OCI-LY1 (cell line): ENCODE data around the gene MNT.

Source experiments
- H2AFZ ChIP-seq: fragments of 200-600 bp; sonication (generic), shearing (Covaris generic); 2 replicates; pipeline ENCODE4 v1.6.0; 2014; ENCODE audit warnings: antibody characterized with exemption, mild to moderate bottlenecking, low read length
- H3F3A ChIP-seq: fragments of 200-600 bp; sonication (generic), shearing (Covaris generic); 2 replicates; pipeline ENCODE4 v1.6.0; 2014; ENCODE audit warnings: mild to moderate bottlenecking, antibody characterized with exemption, low read length, moderate library complexity; ENCODE audit not compliant: insufficient read depth
- H3K27ac ChIP-seq: fragments of 200-600 bp; sonication (generic); 2 replicates; pipeline ENCODE4 v1.5.1; 2014; ENCODE audit warnings: low read length, mixed run types, mild to moderate bottlenecking, low read depth; ENCODE audit not compliant: poor library complexity, severe bottlenecking
- H3K27me3 ChIP-seq: fragments of 200-600 bp; sonication (generic); 2 replicates; pipeline ENCODE4 v1.6.0; 2014; ENCODE audit warnings: antibody characterized with exemption, mild to moderate bottlenecking, low read length, moderate library complexity; ENCODE audit not compliant: insufficient read depth
- H3K36me3 ChIP-seq: fragments of 200-600 bp; sonication (generic); 2 replicates; pipeline ENCODE4 v1.6.1; 2014; ENCODE audit warnings: mild to moderate bottlenecking, antibody characterized with exemption, low read length, moderate library complexity, mixed read lengths; ENCODE audit not compliant: insufficient read depth
- H3K4me1 ChIP-seq: fragments of 200-600 bp; sonication (generic); 2 replicates; pipeline ENCODE4 v1.5.1; 2014; ENCODE audit warnings: mild to moderate bottlenecking, low read length, moderate library complexity; ENCODE audit not compliant: insufficient read depth, severe bottlenecking
- H3K4me2 ChIP-seq: fragments of 200-600 bp; sonication (generic), shearing (Covaris generic); 2 replicates; pipeline ENCODE4 v1.6.1; 2014; ENCODE audit warnings: low read length
- H3K4me3 ChIP-seq: fragments of 200-600 bp; sonication (generic); 2 replicates; pipeline ENCODE4 v1.5.1; 2014; ENCODE audit warnings: low read length, low read depth, mild to moderate bottlenecking, mixed read lengths; ENCODE audit not compliant: poor library complexity, severe bottlenecking
- H3K79me2 ChIP-seq: fragments of 200-600 bp; shearing (Covaris generic); 2 replicates; pipeline ENCODE4 v1.6.1; 2016; ENCODE audit warnings: mixed run types, low read length, mixed read lengths; ENCODE audit not compliant: insufficient read depth
- H3K9ac ChIP-seq: fragments of 200-600 bp; sonication (generic), shearing (Covaris generic); 2 replicates; pipeline ENCODE4 v1.6.1; 2014; ENCODE audit warnings: mild to moderate bottlenecking, low read length, mixed read lengths
- H3K9me2 ChIP-seq: fragments of 200-600 bp; sonication (generic), shearing (Covaris generic); 2 replicates; pipeline ENCODE4 v1.6.1; 2014; ENCODE audit warnings: low read depth, mild to moderate bottlenecking, low read length, mixed read lengths
- H3K9me3 ChIP-seq: fragments of 200-600 bp; shearing (Covaris generic); 2 replicates; pipeline ENCODE4 v1.6.1; 2014; ENCODE audit warnings: low read length, mixed read lengths
- H4K20me1 ChIP-seq: fragments of 200-600 bp; sonication (generic), shearing (Covaris generic); 2 replicates; pipeline ENCODE4 v1.6.0; 2016; ENCODE audit warnings: mild to moderate bottlenecking, low read length; ENCODE audit not compliant: insufficient read depth
- EZH2 ChIP-seq: fragments of 200-600 bp; sonication (generic), shearing (Covaris generic); IDR thresholded peaks from 2 replicates; pipeline ENCODE4 v1.8.0; 2017; ENCODE audit warnings: borderline replicate concordance, mixed run types, mild to moderate bottlenecking, antibody characterized with exemption, low read length, moderate library complexity, mixed read lengths
- TF ChIP-seq, protein P1 (sequence below): fragments of 200-600 bp; sonication (generic), shearing (Covaris generic); IDR thresholded peaks from 2 replicates; pipeline ENCODE4 v1.5.1; 2017; ENCODE audit warnings: mild to moderate bottlenecking, antibody characterized with exemption, low read length, moderate library complexity, mixed read lengths

Gene MNT

GRCh38 chr17:2435862-2436261, 35.0 kb upstream of the MNT start:
- no peak overlapping the region for H2AFZ ChIP-seq
- peak overlapping the region; percentile 45 for H3K4me2 ChIP-seq
- no peaks in the 10 kb centered on the region for H3K27me3 ChIP-seq
- peaks cover 27% of the 10 kb centered on the region for H3K4me1 ChIP-seq
- H3K36me3 ChIP-seq, result peaks cover 67% of the 10 kb centered on the region
- peak overlapping the region; percentile 45 for H3K9ac ChIP-seq
- H3F3A ChIP-seq, result no peaks in the 10 kb centered on the region; the same call in 1 of the 2 replicates
- peak overlapping the region; percentile 94 for H3K27ac ChIP-seq
- H3K79me2 ChIP-seq, result no peaks in the 10 kb centered on the region
- H3K9me3 ChIP-seq, result no peaks in the 10 kb centered on the region
- no peaks in the 10 kb centered on the region for H3K9me2 ChIP-seq
- TF ChIP-seq EZH2, result no peak
- TF ChIP-seq, protein P1, sequence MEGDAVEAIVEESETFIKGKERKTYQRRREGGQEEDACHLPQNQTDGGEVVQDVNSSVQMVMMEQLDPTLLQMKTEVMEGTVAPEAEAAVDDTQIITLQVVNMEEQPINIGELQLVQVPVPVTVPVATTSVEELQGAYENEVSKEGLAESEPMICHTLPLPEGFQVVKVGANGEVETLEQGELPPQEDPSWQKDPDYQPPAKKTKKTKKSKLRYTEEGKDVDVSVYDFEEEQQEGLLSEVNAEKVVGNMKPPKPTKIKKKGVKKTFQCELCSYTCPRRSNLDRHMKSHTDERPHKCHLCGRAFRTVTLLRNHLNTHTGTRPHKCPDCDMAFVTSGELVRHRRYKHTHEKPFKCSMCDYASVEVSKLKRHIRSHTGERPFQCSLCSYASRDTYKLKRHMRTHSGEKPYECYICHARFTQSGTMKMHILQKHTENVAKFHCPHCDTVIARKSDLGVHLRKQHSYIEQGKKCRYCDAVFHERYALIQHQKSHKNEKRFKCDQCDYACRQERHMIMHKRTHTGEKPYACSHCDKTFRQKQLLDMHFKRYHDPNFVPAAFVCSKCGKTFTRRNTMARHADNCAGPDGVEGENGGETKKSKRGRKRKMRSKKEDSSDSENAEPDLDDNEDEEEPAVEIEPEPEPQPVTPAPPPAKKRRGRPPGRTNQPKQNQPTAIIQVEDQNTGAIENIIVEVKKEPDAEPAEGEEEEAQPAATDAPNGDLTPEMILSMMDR, result no peak
- H4K20me1 ChIP-seq, result no peaks in the 10 kb centered on the region
- H3K4me3 ChIP-seq, result peak overlapping the region; percentile 13

DNA sequence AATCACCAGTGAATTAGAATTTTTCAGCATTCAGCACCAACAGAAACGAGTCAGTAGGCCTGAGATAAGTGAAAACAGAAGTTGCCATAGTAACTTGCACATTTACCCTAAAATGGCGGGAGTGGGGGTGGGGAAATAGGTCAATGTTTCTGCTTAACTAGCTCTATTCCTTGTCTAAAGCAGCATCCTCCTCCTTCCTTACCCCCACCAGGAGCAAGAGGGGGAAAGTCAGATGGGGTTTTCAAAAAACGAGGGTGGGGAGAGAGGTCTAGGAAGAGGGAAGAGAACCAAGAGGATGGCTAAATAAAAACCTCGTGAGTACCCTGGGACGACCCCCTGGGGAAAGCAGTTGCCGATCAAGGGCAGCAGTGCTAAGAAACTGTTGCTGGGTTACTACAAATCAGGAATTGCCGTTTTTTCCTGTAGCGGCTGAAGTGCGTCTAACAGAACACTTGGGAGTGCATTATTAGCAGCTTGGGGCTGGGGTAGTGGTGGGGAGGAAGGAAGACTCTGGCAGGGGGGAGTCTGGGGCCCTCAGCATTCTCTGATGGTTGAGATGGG, 34.4 kb upstream of the MNT start:
- H3K4me3 ChIP-seq, result peak overlapping the region; percentile 13
- H3K27me3 ChIP-seq, result no peaks in the 10 kb centered on the region
- H3K9ac ChIP-seq, result peak overlapping the region; percentile 45
- H4K20me1 ChIP-seq, result no peaks in the 10 kb centered on the region
- no peaks in the 10 kb centered on the region for H3K79me2 ChIP-seq
- no peak for TF ChIP-seq EZH2
- TF ChIP-seq, protein P1, result no peak
- no peaks in the 10 kb centered on the region for H3K9me3 ChIP-seq
- H3K27ac ChIP-seq, result peak overlapping the region; percentile 94
- H3K4me1 ChIP-seq, result peaks cover 27% of the 10 kb centered on the region
- peak overlapping the region; percentile 45 for H3K4me2 ChIP-seq
- H3K9me2 ChIP-seq, result no peaks in the 10 kb centered on the region
- H3F3A ChIP-seq, result no peaks in the 10 kb centered on the region; the same call in 1 of the 2 replicates
- no peak overlapping the region for H2AFZ ChIP-seq
- peaks cover 61% of the 10 kb centered on the region; the same call in 1 of the 2 replicates for H3K36me3 ChIP-seq

GRCh38 chr17:2433696-2434095, 32.8 kb upstream of the MNT start:
- Histone ChIP-seq H3K79me2 (no peaks in the 10 kb centered on the region), H3K9ac (no peak overlapping the region), H3F3A (no peaks in the 10 kb centered on the region; the same call in 1 of the 2 replicates), H3K4me2 (no peak overlapping the region), H3K9me2 (no peaks in the 10 kb centered on the region), H3K4me1 (peaks cover 27% of the 10 kb centered on the region), H3K27ac (no peak overlapping the region), H3K36me3 (peaks cover 47% of the 10 kb centered on the region; the same call in 1 of the 2 replicates), H3K4me3 (no peak overlapping the region), H3K27me3 (no peaks in the 10 kb centered on the region), H3K9me3 (no peaks in the 10 kb centered on the region), H2AFZ (no peak overlapping the region), H4K20me1 (no peaks in the 10 kb centered on the region)
- TF ChIP-seq, protein P1, result no peak
- TF ChIP-seq EZH2, result no peak
